ENCODE data around the gene CATSPER4. TPM values are rescaled to one million over a fixed set of nuclear protein-coding genes. Genes with fewer than 3 reads are reported as not detected.

Gene CATSPER4
- total RNA-seq, 1 donor: not detected

GRCh38 chr1:26213335-26213905 lies 23.0 kb downstream of the CATSPER4 start:
- Histone ChIP-seq H3K27ac (ENCODE audit: low read depth, low read length) (no peak overlapping the region), H3K79me2 (ENCODE audit: insufficient read depth, low read length) (no peaks in the 10 kb centered on the region), H3K4me2 (ENCODE audit: insufficient read depth, low read length) (no peak overlapping the region), H3K36me3 (ENCODE audit: insufficient read depth, low read length) (no peaks in the 10 kb centered on the region), H3K9me3 (ENCODE audit: low read depth, low read length) (no peaks in the 10 kb centered on the region), H3K4me1 (ENCODE audit: insufficient read depth, low read length) (no peaks in the 10 kb centered on the region), H3K27me3 (ENCODE audit: insufficient read depth, low read length) (peaks cover 13% of the 10 kb centered on the region), H2AFZ (ENCODE audit: low read length) (no peak overlapping the region), H3K4me3 (ENCODE audit: insufficient read depth, low read length) (no peak overlapping the region), H4K20me1 (ENCODE audit: insufficient read depth, low read length) (no peaks in the 10 kb centered on the region)
- no peak for TF ChIP-seq CTCF (IDR thresholded peaks at IDR 0.05; ENCODE audit: extremely low read depth, low read depth, low read length)
- no peak for DNase-seq (ENCODE audit: insufficient read length, low spot score, missing footprints)

DNA sequence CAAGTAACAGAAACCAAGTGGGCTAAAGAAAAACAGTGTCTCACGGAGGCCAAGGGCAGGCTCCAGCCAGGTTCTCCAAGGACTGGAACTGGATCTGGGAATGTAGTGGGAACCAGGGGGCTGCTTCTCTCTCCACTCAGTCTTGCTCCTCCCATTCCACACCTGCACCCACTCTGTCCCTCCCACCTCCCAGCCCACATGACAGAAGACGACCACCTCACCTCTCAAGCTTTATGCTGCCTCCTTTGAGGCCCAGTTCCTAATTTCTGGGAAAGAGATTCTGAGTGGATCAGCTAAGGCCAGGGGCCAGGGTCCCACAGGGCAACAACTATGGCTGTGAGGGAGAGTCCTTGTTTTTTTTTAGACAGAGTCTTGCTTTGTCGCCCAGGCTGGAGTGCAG lies 24.8 kb downstream of the CATSPER4 start:
- no peaks in the 10 kb centered on the region for H3K79me2 ChIP-seq (ENCODE audit: insufficient read depth, low read length)
- peaks cover 15% of the 10 kb centered on the region for H3K27me3 ChIP-seq (ENCODE audit: insufficient read depth, low read length)

GRCh38 chr1:26218906-26219494 lies 28.6 kb downstream of the CATSPER4 start:
- Histone ChIP-seq H3K27ac (ENCODE audit: low read depth, low read length) (no peak overlapping the region), H4K20me1 (ENCODE audit: insufficient read depth, low read length) (no peaks in the 10 kb centered on the region), H3K4me1 (ENCODE audit: insufficient read depth, low read length) (no peaks in the 10 kb centered on the region), H3K79me2 (ENCODE audit: insufficient read depth, low read length) (no peaks in the 10 kb centered on the region), H3K4me3 (ENCODE audit: insufficient read depth, low read length) (no peak overlapping the region), H3K36me3 (ENCODE audit: insufficient read depth, low read length) (no peaks in the 10 kb centered on the region), H2AFZ (ENCODE audit: low read length) (no peak overlapping the region), H3K27me3 (ENCODE audit: insufficient read depth, low read length) (peaks cover 43% of the 10 kb centered on the region), H3K4me2 (ENCODE audit: insufficient read depth, low read length) (no peak overlapping the region), H3K9me3 (ENCODE audit: low read depth, low read length) (no peaks in the 10 kb centered on the region)
- TF ChIP-seq CTCF (IDR thresholded peaks at IDR 0.05; ENCODE audit: extremely low read depth, low read depth, low read length): no peak
- no peak for DNase-seq (ENCODE audit: insufficient read length, low spot score, missing footprints)

More for the DNA sequence above, 24.8 kb downstream of the CATSPER4 start:
- Histone ChIP-seq H4K20me1 (ENCODE audit: insufficient read depth, low read length) (no peaks in the 10 kb centered on the region), H3K4me2 (ENCODE audit: insufficient read depth, low read length) (no peak overlapping the region), H3K4me1 (ENCODE audit: insufficient read depth, low read length) (no peaks in the 10 kb centered on the region), H2AFZ (ENCODE audit: low read length) (no peak overlapping the region), H3K9me3 (ENCODE audit: low read depth, low read length) (no peaks in the 10 kb centered on the region), H3K27ac (ENCODE audit: low read depth, low read length) (no peak overlapping the region), H3K36me3 (ENCODE audit: insufficient read depth, low read length) (no peaks in the 10 kb centered on the region), H3K4me3 (ENCODE audit: insufficient read depth, low read length) (no peak overlapping the region)
- no peak for TF ChIP-seq CTCF (IDR thresholded peaks at IDR 0.05; ENCODE audit: extremely low read depth, low read depth, low read length)
- DNase-seq (ENCODE audit: insufficient read length, low spot score, missing footprints): no peak

DNA sequence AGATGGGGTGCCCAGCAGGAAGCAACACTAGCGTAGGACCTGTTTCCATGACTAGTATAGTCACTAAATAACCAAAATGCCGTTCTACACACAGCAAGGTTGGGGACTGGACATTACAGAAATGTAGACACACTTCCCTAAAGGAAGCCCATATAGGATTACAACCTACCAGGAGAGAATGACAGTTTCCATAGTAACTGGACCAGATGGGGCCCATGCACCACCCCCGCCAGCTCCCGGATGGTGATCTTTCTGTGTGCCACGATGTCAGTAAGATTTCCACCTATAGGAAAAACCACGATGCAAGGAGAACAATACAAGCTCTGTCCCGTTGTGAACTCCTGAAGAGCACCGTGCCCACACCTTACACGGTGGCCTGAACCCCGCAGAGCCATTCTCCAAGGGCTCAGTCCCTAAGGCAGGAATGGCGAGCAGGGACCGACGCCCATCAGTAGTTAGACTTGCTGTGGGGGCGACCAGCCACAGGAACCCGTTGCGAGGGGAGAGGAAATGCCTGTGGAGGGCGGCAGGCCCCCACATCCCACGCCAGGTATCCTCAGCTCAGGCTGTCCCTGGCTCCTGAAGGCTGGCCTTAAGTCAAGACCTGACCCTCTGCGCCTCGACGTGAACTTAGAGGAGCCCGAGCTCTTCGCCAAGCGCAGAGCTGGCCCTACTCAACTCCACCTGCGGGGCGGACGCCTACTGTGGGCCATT lies 30.0 kb downstream of the CATSPER4 start:
- Histone ChIP-seq H3K27me3 (ENCODE audit: insufficient read depth, low read length) (peaks cover 55% of the 10 kb centered on the region), H2AFZ (ENCODE audit: low read length) (no peak overlapping the region), H3K4me2 (ENCODE audit: insufficient read depth, low read length) (no peak overlapping the region), H3K4me1 (ENCODE audit: insufficient read depth, low read length) (no peaks in the 10 kb centered on the region), H3K36me3 (ENCODE audit: insufficient read depth, low read length) (no peaks in the 10 kb centered on the region), H4K20me1 (ENCODE audit: insufficient read depth, low read length) (no peaks in the 10 kb centered on the region), H3K9me3 (ENCODE audit: low read depth, low read length) (no peaks in the 10 kb centered on the region), H3K4me3 (ENCODE audit: insufficient read depth, low read length) (no peak overlapping the region), H3K27ac (ENCODE audit: low read depth, low read length) (no peak overlapping the region), H3K79me2 (ENCODE audit: insufficient read depth, low read length) (no peaks in the 10 kb centered on the region)
- no peak for TF ChIP-seq CTCF (IDR thresholded peaks at IDR 0.05; ENCODE audit: extremely low read depth, low read depth, low read length)
- DNase-seq (ENCODE audit: insufficient read length, low spot score, missing footprints): no peak

Data from osteoblast (primary cell).